Loucy (cell line): ENCODE data around the gene SON.
"Not testable (repeated sequence)": the region's sequence is repeated elsewhere in the genome, so short reads cannot be mapped to it uniquely, and the experiment has no call there.

Experiments used
- H2AFZ ChIP-seq: fragments of 200-600 bp; sonication (generic); 2 replicates; pipeline ENCODE4 v1.6.0; 2016; ENCODE audit warnings: antibody characterized with exemption, mild to moderate bottlenecking, low read length, moderate library complexity
- H3F3A ChIP-seq: fragments of 200-600 bp; 2 replicates; pipeline ENCODE4 v1.6.0; 2016; ENCODE audit warnings: antibody characterized with exemption, low read depth, mild to moderate bottlenecking
- H3K27me3 ChIP-seq: fragments of 200-600 bp; sonication (generic); 2 replicates; pipeline ENCODE4 v1.6.1; 2014; ENCODE audit warnings: low read length, mild to moderate bottlenecking; ENCODE audit not compliant: insufficient read depth, poor library complexity, severe bottlenecking
- H3K36me3 ChIP-seq: fragments of 200-600 bp; sonication (generic); 2 replicates; pipeline ENCODE4 v1.6.1; 2016; ENCODE audit warnings: low read length; ENCODE audit not compliant: insufficient read depth
- H3K4me1 ChIP-seq: fragments of 200-600 bp; sonication (generic); 2 replicates; pipeline ENCODE4 v1.5.1; 2014; ENCODE audit warnings: low read length, mild to moderate bottlenecking; ENCODE audit not compliant: insufficient read depth, poor library complexity, severe bottlenecking
- H3K4me2 ChIP-seq: fragments of 200-600 bp; sonication (generic); 2 replicates; pipeline ENCODE4 v1.6.0; 2014; ENCODE audit warnings: antibody characterized with exemption, low read length, low read depth, mild to moderate bottlenecking; ENCODE audit not compliant: poor library complexity, severe bottlenecking
- H3K4me3 ChIP-seq: fragments of 200-600 bp; sonication (generic); 2 replicates; pipeline ENCODE4 v1.5.1; 2014; ENCODE audit warnings: low read length, mild to moderate bottlenecking, mixed read lengths; ENCODE audit not compliant: poor library complexity, severe bottlenecking
- H3K79me2 ChIP-seq: fragments of 200-600 bp; sonication (generic); 2 replicates; pipeline ENCODE4 v1.6.1; 2014; ENCODE audit warnings: low read length; ENCODE audit not compliant: insufficient read depth
- H3K9ac ChIP-seq: fragments of 200-600 bp; sonication (generic); 2 replicates; pipeline ENCODE4 v1.6.0; 2014; ENCODE audit warnings: mild to moderate bottlenecking, low read depth, low read length, moderate library complexity; ENCODE audit not compliant: poor library complexity, severe bottlenecking
- H3K9me2 ChIP-seq: fragments of 200-600 bp; sonication (generic); replicated peaks from 2 replicates; pipeline ENCODE4 v1.6.1; 2016; ENCODE audit warnings: low read depth, low read length, mixed read lengths
- H3K9me3 ChIP-seq: fragments of 200-600 bp; sonication (generic); 2 replicates; pipeline ENCODE4 v1.6.1; 2014; ENCODE audit warnings: mild to moderate bottlenecking, antibody characterized with exemption, low read length, low read depth; ENCODE audit not compliant: insufficient read depth
- H4K20me1 ChIP-seq: fragments of 200-600 bp; sonication (generic); 2 replicates; pipeline ENCODE4 v1.6.0; 2014; ENCODE audit warnings: antibody characterized with exemption, low read length, mild to moderate bottlenecking; ENCODE audit not compliant: insufficient read depth, poor library complexity, severe bottlenecking
- CTCF ChIP-seq: fragments of 200-600 bp; sonication (generic); conservative IDR thresholded peaks from 2 replicates; pipeline ENCODE4 v1.5.1; 2014; ENCODE audit warnings: mild to moderate bottlenecking, antibody characterized with exemption, low read length
- EZH2phosphoT487 ChIP-seq: fragments of 200-600 bp; IDR thresholded peaks from 2 replicates; pipeline ENCODE4 v1.6.1; 2018; ENCODE audit warnings: antibody characterized with exemption, mild to moderate bottlenecking, moderate library complexity, borderline replicate concordance

The SON gene

GRCh38 chr21:33618407-33618806 lies 75.6 kb downstream of the SON start:
- Histone ChIP-seq H3F3A (no peaks in the 10 kb centered on the region), H4K20me1 (no peaks in the 10 kb centered on the region), H2AFZ (no peak overlapping the region), H3K27me3 (no peaks in the 10 kb centered on the region), H3K9me3 (no peaks in the 10 kb centered on the region), H3K4me2 (no peak overlapping the region), H3K9ac (no peak overlapping the region), H3K9me2 (no peaks in the 10 kb centered on the region), H3K36me3 (peaks cover 33% of the 10 kb centered on the region; the same call in 1 of the 2 replicates), H3K4me1 (no peaks in the 10 kb centered on the region), H3K79me2 (no peaks in the 10 kb centered on the region), H3K4me3 (no peak overlapping the region)
- TF ChIP-seq CTCF (no peak), EZH2phosphoT487 (no peak)

GRCh38 chr21:33619726-33620125 lies 76.9 kb downstream of the SON start:
- TF ChIP-seq EZH2phosphoT487: no peak
- no peak for TF ChIP-seq CTCF
- no peak overlapping the region for H2AFZ ChIP-seq
- no peaks in the 10 kb centered on the region for H3K9me2 ChIP-seq
- H3K36me3 ChIP-seq: peaks cover 43% of the 10 kb centered on the region; the same call in 1 of the 2 replicates
- no peaks in the 10 kb centered on the region for H4K20me1 ChIP-seq
- no peaks in the 10 kb centered on the region for H3K4me1 ChIP-seq
- H3K9me3 ChIP-seq: no peaks in the 10 kb centered on the region
- no peaks in the 10 kb centered on the region for H3K79me2 ChIP-seq
- no peak overlapping the region for H3K9ac ChIP-seq
- no peak overlapping the region for H3K4me3 ChIP-seq
- H3K27me3 ChIP-seq: no peaks in the 10 kb centered on the region
- H3F3A ChIP-seq: no peaks in the 10 kb centered on the region
- no peak overlapping the region for H3K4me2 ChIP-seq

- H3K9me2 ChIP-seq: no peaks in the 10 kb centered on the region
- peaks cover 43% of the 10 kb centered on the region; the same call in 1 of the 2 replicates for H3K36me3 ChIP-seq
- no peaks in the 10 kb centered on the region for H3K27me3 ChIP-seq
- H3K9me3 ChIP-seq: no peaks in the 10 kb centered on the region
- no peak overlapping the region for H3K4me2 ChIP-seq
- H2AFZ ChIP-seq: no peak overlapping the region
- no peaks in the 10 kb centered on the region for H4K20me1 ChIP-seq
- no peak overlapping the region for H3K9ac ChIP-seq
- H3K79me2 ChIP-seq: no peaks in the 10 kb centered on the region
- H3K4me3 ChIP-seq: no peak overlapping the region
- TF ChIP-seq EZH2phosphoT487: no peak
- TF ChIP-seq CTCF: no peak
- no peaks in the 10 kb centered on the region for H3K4me1 ChIP-seq
- H3F3A ChIP-seq: no peaks in the 10 kb centered on the region
Observed at GRCh38 chr21:33622253-33622652, 79.4 kb downstream of the SON start.

- H3K4me1 ChIP-seq, H3K9me2 ChIP-seq, H3F3A ChIP-seq, H3K9me3 ChIP-seq, H3K4me3 ChIP-seq, H4K20me1 ChIP-seq, H3K4me2 ChIP-seq, H3K27me3 ChIP-seq, H3K79me2 ChIP-seq, H3K9ac ChIP-seq, H2AFZ ChIP-seq: not testable (repeated sequence)
- H3K36me3 ChIP-seq: peaks cover 38% of the 10 kb centered on the region; the same call in 1 of the 2 replicates
Observed at GRCh38 chr21:33626151-33626550, 83.3 kb downstream of the SON start.
